Measurements from ENCODE around the gene SLC2A2.
A peak's percentile ranks its signal among the peaks of the same experiment; 100 is the strongest.

The SLC2A2 gene

DNA sequence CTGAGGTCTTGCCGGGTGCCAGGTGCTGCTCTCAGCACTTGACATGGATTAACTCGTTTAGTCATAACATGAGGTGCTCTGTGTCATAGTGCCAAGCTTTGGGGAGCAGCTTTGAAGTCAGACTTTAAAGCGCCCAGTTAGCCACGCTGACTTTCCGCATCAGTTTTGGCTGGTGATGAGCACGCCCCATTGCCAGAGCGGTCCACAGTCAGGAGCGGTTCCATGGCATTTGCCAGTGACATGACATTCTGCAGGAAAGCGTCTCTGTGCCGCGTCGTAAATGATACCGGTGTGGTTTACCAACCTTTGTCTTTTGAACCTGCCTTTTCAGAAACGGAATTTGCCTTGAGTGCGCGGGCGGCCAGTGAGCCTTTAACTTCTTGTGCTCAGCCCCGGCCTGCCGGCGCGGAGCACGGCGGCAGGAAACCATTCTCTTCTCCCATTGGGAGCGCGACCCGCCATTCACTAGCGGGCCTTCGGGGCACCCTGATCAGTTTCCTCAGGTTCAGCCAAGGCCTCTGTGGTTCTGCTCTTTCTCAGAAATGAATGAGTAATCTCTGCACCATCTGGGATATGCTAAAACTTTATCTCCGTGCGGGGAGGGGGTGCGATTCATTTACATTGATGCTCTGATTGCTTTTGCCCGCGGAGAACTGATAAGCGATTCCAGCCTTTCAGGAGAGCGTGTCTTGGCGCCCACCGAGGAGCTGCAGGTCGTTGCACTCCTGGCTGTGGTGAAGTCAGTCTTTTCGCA is 1.7 kb upstream of the SLC2A2 start:
- no peak for FAIRE-seq

DNA sequence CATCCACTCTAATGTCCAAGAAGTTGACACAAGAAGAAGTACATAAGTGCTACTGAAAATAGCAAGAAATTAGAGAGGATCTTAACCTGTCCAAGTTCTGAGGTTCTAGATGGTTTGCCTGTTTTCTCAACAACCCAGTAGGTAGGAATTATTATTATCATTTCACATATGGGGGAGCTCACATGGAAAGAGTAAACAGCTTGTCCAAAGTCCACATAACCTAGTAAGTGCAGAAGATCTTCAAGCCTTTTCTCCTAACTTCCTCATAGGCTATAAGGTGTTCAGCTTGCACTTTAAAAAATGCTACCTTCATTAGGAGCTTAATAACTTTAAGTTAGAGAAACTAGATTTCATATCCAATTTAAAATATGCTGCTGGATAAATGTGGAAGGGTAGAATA is 3.0 kb downstream of the SLC2A2 start:
- FAIRE-seq: no peak

DNA sequence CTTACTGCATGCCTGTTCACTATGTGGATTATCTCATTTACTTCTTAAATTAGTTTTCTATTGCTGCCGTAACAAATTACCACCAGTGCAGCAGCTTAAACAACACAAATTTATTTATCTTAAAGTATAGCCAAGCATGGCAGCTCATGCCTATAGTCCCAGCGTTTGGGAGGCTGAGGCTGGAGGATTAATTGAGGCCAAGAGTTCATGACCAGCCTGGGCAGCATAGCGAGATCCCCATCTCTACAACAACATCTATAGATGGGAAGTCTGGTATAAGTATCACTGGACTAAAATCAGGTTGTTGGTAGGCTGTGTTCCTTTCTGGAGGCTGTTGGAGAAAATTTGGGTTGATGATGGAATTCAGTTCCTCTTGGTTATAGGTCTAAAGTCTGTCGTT is 5.1 kb downstream of the SLC2A2 start:
- no peak for FAIRE-seq

DNA sequence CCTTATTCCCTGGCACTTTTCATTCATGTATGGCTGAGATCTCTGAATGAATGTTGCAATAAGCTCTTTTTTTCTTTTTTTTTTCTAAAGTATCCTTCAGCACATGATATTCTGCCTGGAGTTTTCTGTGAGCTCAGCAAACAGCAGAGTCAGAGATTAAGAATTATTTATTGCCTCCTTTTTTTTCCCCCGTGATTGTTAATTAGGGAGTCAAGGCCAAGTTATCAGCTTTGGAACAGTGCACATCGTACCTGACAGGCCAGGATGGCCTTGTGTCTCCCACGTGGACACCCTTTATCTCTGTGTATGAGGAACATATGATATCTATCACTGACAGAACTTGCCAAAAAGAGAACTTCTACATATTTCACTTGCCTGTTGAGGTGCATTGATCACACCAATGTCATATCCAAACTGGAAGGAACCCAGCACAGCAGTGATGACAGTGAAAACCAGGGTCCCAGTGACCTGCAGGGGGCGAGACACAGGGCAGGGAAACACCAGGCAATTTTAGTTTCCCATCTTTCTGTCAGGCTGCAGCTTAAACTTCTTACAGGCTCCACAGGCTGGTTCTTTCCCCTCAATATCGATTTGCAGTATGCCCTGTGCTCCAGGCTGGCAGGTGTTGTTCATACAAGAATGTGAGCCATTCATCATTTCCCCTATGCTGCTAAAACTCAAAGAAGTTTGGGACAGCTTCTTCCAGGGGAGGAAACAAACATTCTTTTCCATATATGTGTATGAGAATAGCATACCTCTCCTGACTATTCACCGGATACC is 8.2 kb downstream of the SLC2A2 start:
- no peak for FAIRE-seq

DNA sequence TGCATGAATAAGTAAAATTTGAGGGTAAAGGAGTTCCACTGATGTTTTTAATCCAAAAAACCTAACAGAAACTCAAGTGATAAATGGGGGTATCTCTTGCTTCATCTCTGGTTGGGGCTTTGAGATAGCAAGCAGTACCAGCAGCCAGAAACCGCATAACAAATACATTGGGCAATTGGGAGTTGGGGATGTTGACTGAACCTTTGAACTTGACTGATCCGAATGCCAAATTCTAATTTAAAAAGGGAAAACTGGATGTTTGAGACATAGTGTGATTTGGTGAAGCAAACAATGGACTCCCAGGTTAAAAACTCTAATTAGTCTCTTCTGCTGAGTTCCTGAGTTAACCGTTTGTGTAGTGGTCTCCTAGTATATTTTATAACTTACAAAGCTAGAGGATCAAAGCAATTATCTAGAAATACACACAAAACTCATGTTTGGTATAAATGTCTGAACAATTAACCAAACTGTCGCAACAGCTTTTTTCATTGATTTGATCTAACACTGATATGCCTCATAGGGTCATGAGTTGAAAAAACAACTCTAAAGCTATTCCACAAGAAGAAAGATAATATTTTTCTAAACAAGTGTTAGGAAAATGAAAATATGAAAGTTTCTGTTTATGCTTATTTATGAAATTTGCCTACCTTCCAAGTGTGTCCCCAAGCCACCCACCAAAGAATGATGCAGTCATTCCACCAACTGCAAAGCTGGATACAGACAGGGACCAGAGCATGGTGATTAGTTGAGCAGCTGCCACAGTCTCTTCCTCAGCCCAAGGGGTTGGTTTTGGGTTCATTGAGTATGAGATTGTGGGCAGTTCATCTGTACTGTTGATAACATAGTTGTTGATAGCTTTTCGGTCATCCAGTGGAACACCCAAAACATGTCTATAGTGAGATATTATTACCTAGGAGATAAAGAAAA is 12.4 kb downstream of the SLC2A2 start:
- FAIRE-seq: no peak

DNA sequence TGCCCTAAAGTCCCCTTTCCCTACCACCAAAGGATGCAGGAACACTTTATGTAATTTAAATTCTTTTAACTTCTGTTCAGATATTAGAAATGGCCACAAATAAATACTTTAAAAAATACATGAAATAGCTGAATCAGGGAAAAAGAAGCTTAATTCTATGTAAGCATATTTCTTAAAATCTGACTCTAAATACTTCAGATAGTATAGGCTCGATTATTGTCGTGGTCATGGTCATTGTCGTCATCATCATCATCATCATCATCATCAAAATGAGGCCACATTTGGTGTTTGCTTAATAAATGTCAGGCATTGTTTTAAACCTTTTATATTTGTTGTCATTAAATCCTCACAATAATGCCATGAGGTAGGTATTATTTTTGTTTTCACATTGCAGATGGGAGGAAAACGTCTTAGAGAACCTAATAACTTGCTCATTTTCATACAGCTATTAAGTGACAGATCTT is 14.6 kb downstream of the SLC2A2 start:
- FAIRE-seq: no peak

DNA sequence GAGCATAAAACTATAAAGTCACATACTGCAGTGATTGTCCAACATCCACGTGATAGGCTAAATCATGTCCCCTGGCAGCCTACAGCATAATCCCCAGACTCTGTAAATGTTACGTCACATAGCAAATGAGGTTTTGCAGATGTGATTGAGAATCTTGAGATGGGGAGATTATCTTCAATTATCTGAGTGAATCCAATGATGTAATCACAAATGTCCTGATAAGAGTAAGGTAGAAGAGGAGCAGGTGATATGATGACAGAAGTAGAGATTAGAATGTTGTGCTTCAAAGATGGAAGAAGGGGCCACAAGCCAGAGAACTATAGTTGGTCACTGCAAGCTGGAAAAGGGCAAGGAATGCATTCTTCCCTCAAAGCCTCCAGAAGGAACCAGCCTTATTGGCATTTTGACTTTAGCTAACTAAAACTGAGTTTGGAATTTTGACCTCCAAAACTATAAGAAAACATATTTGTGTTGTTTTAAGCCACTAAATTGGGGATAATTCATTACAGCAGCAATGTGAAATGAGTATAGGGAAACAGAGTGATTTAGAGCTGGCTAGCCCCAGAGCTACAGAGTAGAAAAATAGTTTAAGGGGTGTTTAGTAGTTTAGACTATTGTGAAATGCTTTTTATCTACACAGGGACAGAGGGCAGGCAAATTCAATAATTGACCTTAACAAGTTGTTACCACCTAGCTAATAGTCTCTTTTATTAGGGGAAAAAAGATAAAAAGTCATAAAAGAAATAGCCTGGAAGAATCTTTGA is 15.2 kb downstream of the SLC2A2 start:
- no peak for FAIRE-seq

DNA sequence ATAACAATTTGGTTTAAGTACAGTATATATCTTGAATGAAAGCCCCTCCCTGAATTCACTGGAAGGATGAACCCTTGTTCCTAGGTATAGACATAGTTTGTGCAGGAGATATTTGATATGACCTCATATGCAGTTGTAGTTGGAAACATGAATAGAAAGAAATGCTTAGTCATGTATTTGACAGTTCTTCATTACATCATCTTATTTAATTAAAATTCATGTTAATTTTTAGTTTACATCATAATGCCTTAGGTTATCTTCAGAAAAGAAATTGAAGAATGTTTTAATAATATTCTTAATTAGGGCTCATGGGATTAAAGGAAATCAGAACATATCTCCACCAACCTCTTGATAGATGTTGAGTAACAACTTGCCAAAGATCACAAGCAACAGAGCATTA is 19.2 kb downstream of the SLC2A2 start:
- no peak for FAIRE-seq

DNA sequence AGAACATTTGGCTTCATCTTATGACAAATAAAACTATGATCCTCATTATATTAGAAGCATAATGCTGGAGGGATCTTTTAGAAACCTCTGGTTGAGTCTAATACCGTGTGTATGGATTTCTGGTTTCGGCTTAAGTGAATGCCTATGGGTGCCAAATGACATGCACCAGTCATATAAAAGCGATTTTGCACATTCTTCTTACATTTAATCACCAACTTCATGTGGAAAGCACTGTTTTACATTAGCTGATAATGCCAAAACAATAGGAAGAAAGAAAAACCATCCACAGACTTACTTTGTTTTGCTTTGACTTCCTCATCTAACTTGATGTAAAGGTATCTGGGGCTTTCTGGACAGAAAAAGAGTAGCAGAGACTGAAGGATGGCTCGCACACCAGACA is 20.9 kb downstream of the SLC2A2 start:
- no peak for FAIRE-seq

DNA sequence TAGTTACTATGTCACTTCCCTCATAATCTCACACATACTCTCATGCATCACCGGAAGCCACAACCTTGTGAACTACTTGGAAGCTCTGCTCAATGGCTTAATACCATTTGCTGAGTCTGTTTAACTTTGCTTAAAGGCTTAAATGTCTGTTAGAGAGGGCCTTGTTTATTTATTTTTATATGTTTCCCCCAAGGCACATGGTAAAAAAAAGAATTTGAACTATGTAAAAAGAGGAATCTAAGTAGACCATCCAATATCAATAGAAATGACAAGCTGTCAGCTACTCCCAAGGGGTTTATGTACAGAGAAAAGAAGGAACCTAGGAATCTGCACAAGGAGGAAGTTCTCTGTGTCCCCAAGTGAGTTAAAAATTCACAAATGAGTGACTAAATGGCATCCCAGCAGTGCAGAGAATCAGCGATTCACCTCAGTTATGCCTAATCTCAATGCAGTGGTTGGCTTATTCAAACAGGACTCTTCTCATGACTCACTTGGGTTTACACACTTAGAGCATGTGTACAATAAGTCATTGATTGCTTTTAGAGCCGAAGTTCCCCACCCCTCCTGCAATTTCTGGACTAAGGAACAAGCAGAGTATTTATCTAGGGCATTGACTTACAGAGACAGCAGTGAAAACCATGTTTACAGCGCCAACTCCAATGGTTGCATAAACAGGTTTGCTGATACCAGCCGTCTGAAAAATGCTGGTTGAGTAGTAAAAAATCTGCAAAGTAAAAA is 24.4 kb downstream of the SLC2A2 start:
- no peak for FAIRE-seq

DNA sequence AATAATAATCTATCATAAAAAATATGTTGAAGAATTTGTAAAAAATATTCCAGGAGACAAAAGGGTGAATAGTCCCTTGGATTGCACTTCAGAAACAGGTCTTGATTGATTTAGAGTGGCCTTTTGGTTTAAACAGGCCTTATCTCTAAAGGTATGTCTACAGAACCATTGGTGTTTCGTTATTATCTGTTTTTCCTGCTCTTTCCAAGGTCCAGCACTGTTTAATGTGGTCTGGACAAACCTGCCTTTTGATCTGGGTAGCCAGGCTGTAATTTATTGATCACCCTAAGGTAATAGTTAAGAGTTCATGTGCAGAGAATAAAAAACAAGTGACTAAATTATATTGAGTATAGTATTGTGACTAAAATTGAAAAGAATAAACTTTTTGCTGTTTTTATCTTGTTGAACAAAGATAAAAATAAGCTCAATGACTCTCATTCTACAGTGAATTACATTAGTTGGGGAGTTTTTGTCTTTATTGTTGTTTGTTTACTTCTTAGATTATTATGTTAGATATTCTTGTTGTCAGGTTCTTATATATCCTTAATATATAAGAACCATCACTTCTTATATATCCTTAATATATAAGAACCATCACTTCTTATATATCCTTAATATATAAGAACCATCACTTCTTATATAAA is 25.1 kb downstream of the SLC2A2 start:
- peak; percentile 89 for FAIRE-seq

DNA sequence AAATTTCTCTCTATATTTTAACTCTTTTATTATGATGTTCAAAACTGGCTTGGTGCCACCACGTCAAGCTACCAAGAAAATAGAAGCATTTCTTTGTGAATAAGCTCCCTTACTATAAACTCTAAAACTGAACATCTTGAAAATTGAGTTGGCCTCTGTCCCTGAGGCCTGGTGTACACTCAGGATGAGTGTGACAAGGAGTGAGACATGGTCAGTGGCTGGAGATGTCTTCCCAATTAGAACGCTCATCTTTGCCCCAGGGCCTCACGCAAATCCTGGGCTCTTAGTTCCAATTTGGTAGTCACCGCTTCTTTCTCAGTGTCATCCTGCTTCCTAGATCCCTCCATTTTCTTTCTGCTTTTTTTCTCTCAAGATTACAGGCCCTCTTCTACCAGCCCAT is 26.2 kb downstream of the SLC2A2 start:
- FAIRE-seq: no peak

DNA sequence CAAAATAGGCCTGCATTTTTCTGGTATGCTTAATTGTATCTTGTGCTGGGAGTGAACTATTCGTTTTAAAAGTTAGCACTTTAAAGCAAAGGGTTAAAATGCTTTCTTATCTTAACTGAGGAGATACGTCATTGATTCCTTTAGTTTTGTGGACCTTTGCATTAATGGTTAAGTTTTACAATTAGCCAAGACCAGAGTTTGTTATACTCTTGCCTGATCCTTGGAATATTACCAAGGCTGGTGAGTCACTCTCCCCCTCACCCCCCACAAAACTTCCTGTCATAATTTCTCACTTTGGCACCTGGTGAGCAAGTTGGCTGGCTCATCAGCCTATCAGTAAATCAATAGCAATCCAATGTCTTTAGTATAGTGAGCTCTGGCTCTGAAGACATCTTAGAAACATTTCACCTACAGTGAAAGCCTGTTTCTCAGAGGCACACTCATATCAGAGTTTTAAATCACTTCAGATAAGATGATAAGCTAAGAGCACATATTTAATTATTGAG is 26.7 kb downstream of the SLC2A2 start:
- FAIRE-seq: no peak

DNA sequence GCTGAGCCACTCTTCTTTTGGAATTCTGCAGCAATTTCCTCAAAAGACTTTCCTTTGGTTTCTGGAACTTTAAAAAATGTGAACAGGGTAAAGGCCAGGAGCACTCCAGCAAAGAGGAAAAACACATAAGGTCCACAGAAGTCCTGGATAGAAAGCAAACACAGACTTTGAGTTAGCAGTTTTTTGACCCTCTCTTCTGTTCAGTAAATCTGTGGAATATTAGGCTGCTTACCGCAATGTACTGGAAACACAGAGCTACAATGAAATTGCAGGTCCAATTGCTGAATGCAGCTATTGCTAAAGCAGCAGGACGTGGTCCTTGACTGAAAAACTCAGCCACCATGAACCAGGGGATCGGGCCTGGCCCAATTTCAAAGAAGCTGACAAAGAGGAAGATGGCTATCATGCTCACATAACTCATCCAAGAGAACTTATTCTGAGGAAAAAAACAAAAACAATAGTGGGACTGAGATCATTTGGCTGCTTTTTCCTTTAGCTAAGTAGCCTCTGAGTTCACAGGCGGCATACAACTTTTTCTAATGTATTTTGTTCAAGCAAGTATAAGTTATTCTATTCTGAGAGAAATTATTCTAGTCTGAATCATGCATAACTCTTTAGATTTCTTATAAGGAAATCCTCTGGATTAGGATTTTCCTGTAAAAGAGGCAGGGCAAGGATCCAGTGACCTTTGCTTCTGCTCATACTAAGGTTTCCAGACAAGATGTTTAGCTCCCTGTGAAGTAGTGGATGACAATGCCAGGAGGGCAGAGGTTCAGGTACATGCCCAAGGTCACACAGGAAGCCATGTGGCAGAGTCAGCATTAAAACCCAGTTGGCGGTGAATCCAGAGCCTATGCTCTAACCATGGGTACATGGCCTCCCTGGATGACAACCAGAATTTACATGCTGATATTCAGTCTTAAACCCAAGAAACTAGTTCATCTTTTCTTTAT is 28.3 kb downstream of the SLC2A2 start:
- FAIRE-seq: no peak

DNA sequence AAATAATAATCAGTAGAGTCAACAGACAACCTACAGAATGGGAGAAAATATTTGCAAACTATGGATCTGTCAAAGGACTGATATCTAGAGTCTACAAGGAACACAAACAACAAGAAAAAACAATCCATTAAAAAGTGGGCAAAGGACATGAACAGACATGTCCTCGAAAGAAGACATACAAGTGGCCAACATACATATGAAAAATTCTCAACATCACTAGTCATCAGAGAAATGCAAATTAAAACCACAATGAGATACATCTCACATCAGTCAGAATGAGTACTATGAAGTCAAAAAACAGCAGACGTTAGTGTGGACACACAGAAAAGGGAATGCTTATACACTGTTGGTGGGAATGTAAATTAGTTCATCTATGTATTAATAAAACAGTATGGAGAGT is 33.7 kb downstream of the SLC2A2 start:
- no peak for FAIRE-seq

DNA sequence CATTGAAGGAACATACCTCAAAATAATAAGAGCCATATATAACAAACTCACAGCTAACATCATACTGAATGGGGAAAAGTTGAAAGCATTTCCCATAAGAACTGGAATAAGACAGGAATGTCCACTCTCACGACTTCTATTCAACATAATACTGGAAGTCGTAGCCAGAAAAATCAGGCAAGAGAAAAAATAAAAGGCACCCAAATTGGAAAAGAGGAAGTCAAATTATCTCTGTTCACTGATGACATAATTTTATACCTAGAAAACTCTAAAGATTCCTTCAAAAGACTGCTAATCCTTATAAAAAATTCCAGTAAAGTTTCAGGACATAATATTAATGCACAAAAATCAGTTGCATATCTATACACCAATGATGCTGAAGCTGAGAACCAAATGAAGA is 34.9 kb downstream of the SLC2A2 start:
- FAIRE-seq: no peak

DNA sequence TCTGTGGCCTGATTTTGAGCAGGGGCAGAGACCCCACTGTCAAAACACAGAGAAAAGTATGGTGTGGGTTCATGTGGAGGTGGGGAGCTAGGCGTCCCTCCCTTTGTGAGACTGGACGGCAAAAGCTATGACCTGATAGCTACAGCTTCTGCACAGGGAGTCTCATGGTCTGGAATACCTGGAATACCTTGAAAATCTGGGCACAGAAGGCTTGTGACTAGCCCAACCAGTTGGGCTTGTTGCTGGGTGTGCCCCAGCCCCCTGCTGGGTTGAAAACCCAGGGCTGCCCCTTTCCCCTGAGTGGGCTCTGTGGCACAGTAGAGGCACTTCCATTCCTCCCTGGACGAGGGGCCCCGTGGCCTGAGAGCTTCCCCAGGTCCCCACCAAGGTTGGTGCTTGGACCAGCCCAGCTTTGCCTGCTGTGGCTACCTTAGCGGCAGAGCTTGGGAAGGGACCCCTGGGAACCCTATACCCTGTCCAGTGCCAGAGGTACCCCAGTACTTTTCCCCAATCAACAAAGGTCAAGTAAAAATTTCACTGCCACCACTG is 37.3 kb downstream of the SLC2A2 start:
- FAIRE-seq: no peak

DNA sequence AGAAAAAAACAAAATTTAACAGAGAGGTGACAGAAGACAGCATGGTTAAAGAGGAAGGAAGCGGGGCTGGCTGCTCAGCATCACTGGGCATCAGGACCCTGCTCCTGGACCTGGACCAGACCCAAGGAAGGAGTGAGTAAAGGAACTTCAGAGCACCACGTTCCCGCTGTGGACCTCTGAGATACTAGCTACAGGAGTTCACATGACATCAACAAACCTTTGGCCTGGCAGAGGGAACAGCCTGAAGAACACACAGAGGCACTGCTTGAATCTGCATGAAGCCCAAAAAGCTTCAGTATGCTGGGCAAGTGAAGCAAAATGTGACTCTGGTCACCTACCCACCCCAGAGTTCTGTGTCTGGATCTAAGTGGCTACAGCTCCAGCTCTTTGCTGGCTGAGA is 38.1 kb downstream of the SLC2A2 start:
- FAIRE-seq: no peak

DNA sequence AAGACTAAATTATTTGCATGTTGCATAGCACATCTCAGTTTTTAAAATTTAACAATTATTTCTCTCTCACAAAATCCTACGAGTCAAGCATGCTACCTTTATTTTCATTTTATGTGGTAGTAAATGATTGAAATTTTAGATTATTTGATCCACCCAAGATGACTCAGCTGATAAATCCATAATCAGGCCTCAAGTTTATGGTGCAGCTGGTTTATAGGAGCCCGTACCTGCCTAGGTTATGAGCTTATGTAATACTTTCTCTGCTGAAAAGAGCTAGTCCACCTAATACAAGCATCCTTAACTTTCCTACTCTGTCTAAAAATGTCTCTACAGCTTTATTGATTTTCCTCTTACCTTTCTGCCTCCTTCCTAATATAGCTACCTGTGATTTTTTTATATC is 41.2 kb downstream of the SLC2A2 start:
- no peak for FAIRE-seq

DNA sequence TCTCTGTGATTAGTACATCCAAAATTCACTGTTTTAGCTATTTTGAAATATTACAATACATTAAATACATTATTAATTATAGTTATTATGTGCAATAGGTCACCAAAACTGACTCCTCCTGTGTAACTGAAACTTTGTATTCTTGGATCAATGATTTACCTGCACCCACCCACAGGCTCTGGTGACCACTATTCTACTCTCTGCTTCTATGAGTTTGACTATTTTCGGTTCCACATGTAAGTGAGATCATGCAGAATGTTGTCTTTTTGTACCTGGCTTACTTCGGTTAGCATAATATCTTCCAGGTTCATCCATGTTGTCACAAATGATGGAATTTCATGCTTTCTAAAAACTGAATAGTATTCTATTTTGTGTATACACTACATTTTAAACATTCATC is 43.8 kb downstream of the SLC2A2 start:
- FAIRE-seq: no peak
